ENCODE results near the gene SLC25A3. TPM values are rescaled to one million over a fixed set of nuclear protein-coding genes. Genes with fewer than 3 reads are reported as not detected.
"Not testable (repeated sequence)": the region's sequence is repeated elsewhere in the genome, so short reads cannot be mapped to it uniquely, and the experiment has no call there.

The SLC25A3 gene
- total RNA-seq, 1 donor from 2014 or later: 671 TPM

DNA sequence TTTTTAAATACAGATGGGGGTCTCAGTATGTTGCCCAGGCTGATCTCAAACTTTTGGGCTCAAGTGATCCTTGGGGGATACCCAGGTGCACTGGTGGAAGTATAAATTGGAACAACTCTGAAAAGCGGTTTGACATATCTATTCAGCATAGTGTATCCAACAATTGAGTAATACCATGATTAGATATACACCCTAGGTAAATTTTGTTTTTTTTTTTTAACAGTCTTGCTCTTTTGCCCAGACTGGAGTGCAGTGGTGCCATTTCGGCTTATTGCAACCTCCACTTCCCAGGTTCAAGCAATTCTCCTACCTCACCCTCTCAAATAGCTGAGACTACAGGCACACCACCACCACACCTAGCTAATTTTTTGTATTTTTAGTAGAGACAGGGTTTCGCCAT is 31.6 kb upstream of the SLC25A3 start:
- H3K4me3 ChIP-seq (ENCODE audit: low read depth, low read length): no peak overlapping the region
- DNase-seq (ENCODE audit: low read depth): no peak
- TF ChIP-seq, protein P1, sequence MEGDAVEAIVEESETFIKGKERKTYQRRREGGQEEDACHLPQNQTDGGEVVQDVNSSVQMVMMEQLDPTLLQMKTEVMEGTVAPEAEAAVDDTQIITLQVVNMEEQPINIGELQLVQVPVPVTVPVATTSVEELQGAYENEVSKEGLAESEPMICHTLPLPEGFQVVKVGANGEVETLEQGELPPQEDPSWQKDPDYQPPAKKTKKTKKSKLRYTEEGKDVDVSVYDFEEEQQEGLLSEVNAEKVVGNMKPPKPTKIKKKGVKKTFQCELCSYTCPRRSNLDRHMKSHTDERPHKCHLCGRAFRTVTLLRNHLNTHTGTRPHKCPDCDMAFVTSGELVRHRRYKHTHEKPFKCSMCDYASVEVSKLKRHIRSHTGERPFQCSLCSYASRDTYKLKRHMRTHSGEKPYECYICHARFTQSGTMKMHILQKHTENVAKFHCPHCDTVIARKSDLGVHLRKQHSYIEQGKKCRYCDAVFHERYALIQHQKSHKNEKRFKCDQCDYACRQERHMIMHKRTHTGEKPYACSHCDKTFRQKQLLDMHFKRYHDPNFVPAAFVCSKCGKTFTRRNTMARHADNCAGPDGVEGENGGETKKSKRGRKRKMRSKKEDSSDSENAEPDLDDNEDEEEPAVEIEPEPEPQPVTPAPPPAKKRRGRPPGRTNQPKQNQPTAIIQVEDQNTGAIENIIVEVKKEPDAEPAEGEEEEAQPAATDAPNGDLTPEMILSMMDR (conservative IDR thresholded peaks at IDR 0.05; ENCODE audit: low read depth, low read length): no peak

- no peak for DNase-seq (ENCODE audit: low read depth)
- TF ChIP-seq, protein P1 (conservative IDR thresholded peaks at IDR 0.05; ENCODE audit: low read depth, low read length): peak; percentile 46
- H3K4me3 ChIP-seq (ENCODE audit: low read depth, low read length): no peak overlapping the region
These were observed 21.5 kb upstream of the SLC25A3 start for GRCh38 chr12:98572010-98572409.

DNA sequence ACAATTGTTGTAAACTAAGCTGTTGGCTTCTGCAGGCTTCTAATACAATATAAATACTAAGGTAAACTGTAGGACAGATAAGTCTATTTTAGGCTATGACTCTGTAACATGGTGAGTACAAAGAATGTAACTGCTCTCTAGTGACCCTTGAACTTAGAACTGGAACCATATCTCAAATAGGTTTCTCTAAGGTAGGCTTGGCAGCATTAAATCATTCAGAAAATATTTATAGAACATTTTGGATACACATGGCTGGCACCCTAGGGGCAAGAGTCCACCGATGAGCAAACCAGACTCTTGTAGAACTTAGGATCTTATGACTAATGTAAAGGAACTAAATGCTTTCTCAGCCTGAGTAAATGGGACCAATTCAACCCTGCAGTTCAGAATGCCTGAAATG is 19.4 kb upstream of the SLC25A3 start:
- peak; percentile 59 for DNase-seq (ENCODE audit: low read depth)
- TF ChIP-seq, protein P1 (conservative IDR thresholded peaks at IDR 0.05; ENCODE audit: low read depth, low read length): no peak
- H3K4me3 ChIP-seq (ENCODE audit: low read depth, low read length): no peak overlapping the region

DNA sequence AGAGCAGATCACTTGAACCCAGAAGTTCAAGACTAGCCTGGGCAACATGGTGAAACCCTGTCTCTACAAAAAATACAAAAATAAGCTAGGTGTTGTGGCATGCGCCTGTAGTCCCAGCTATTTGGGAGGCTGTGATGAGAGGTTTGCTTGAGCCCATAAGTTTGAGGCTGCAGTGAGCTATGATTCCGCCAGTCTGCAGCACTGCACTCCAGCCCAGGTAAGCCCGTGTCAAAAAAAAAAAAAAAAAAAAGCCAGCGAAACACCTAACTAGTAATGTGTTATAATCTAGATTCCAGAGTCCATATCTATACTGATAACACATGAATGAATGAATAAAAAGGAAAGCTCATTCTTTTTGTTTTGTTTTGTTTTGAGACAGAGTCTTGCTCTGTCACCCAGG is 18.5 kb upstream of the SLC25A3 start:
- H3K4me3 ChIP-seq (ENCODE audit: low read depth, low read length): no peak overlapping the region
- TF ChIP-seq, protein P1 (conservative IDR thresholded peaks at IDR 0.05; ENCODE audit: low read depth, low read length): no peak
- DNase-seq (ENCODE audit: low read depth): no peak

- DNase-seq (ENCODE audit: low read depth); H3K4me3 ChIP-seq (ENCODE audit: low read depth, low read length): not testable (repeated sequence)
These were observed 16.7 kb upstream of the SLC25A3 start for GRCh38 chr12:98576795-98577194.

DNA sequence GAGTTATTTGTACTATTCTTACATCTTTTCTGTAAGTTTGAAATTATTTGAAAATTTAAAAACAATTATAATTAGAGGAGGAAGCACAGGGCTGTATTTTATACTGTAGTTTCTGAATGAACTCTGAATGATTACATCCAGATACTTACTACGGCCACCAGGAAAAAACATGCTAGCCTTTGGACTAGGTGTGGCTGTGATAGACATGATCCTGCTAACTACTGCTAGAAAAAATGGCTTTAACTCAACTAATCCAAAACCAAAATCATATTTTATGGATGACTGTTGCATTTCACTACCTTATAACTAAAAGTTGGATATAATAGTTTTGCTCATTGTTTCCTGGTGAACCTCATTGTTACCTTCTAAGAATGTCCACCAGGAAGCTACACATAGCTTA is 15.1 kb upstream of the SLC25A3 start:
- DNase-seq (ENCODE audit: low read depth): no peak
- H3K4me3 ChIP-seq (ENCODE audit: low read depth, low read length): no peak overlapping the region
- TF ChIP-seq, protein P1 (conservative IDR thresholded peaks at IDR 0.05; ENCODE audit: low read depth, low read length): no peak

DNA sequence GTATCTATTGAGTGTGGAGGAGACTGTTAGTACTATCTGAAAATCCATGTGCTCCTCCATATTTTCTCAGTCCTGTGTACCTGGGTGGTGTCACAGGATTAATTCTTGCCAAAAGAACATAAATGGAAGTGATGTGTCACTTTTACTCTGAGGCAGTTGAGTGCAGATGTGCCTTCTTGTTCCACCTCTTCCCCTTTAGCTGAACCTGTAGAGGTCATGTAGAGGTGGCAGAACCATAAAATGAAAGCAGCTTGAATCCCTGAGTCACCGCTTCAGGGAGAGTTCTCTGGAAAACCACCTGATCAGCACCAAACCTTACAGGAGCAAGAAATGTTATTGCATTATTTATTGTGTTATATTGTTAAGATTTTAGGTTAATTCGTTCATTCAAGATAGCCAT is 14.7 kb upstream of the SLC25A3 start:
- H3K4me3 ChIP-seq (ENCODE audit: low read depth, low read length): no peak overlapping the region
- DNase-seq (ENCODE audit: low read depth): no peak
- TF ChIP-seq, protein P1 (conservative IDR thresholded peaks at IDR 0.05; ENCODE audit: low read depth, low read length): no peak

DNA sequence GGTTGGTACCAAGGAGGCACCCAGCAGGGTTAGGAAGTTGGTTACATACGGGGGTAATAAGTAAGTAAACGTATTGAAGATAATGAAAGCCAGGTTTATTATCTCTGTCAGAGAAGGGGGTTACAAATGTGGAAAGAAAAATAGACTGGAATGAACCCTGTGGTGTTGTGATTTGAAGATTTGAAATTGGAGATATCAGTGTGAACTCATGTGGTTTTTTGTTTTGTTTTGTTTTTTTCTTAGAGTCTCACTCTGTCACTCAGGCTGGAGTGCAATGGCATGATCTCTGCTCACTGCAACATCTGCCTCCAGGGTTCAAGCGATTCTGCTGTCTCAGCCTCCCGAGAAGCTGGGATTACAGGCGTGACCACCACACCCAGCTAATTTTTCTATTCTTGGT is 14.1 kb upstream of the SLC25A3 start:
- no peak for DNase-seq (ENCODE audit: low read depth)
- TF ChIP-seq, protein P1 (conservative IDR thresholded peaks at IDR 0.05; ENCODE audit: low read depth, low read length): no peak
- no peak overlapping the region for H3K4me3 ChIP-seq (ENCODE audit: low read depth, low read length)
